Stimulated activated naive CD4-positive, alpha-beta T cell (primary cell): ENCODE data around the gene PRKCZ.
"Not testable (repeated sequence)": the region's sequence is repeated elsewhere in the genome, so short reads cannot be mapped to it uniquely, and the experiment has no call there.

Experiments used
- DNase-seq, 6 experiments: peaks; one replicate each; lab custom pipeline; 2025; lab: John Stamatoyannopoulos, UW

The PRKCZ gene

GRCh38 chr1:2119886-2120285 lies 69.7 kb downstream of the PRKCZ start:
- no peak for DNase-seq

GRCh38 chr1:2121101-2121691 lies 71.0 kb downstream of the PRKCZ start:
- no peak for DNase-seq

GRCh38 chr1:2121794-2122193 lies 71.6 kb downstream of the PRKCZ start:
- DNase-seq: not testable (repeated sequence)

- no peak for DNase-seq
These were observed 74.4 kb downstream of the PRKCZ start for GRCh38 chr1:2124446-2125198.

GRCh38 chr1:2125350-2126211 lies 75.4 kb downstream of the PRKCZ start:
- no peak for DNase-seq

- DNase-seq: peak in 3 of 6 experiments; percentile 9 to 57 (median 36)
These were observed 76.3 kb downstream of the PRKCZ start for GRCh38 chr1:2126331-2127186.

GRCh38 chr1:2127187-2128145 lies 77.3 kb downstream of the PRKCZ start:
- peak in 1 of 6 experiments; percentile 57 for DNase-seq

GRCh38 chr1:2128189-2128901 lies 78.1 kb downstream of the PRKCZ start:
- no peak for DNase-seq

- DNase-seq: no peak
These were observed 79.2 kb downstream of the PRKCZ start for GRCh38 chr1:2129256-2129943.

GRCh38 chr1:2130156-2130555 lies 79.9 kb downstream of the PRKCZ start:
- no peak for DNase-seq

GRCh38 chr1:2130871-2131289 lies 80.7 kb downstream of the PRKCZ start:
- no peak for DNase-seq

- DNase-seq: peak in 3 of 6 experiments; percentile 19 to 51 (median 20)
These were observed 82.2 kb downstream of the PRKCZ start for GRCh38 chr1:2132222-2133038.

- peak; percentile 94 to 98 (median 95) for DNase-seq
These were observed 83.0 kb downstream of the PRKCZ start for GRCh38 chr1:2133039-2133878.

GRCh38 chr1:2133879-2134215 lies 83.6 kb downstream of the PRKCZ start:
- DNase-seq: peak in 1 of 6 experiments; percentile 31

GRCh38 chr1:2134266-2134620 lies 84.0 kb downstream of the PRKCZ start:
- DNase-seq: no peak

- no peak for DNase-seq
These were observed 84.6 kb downstream of the PRKCZ start for GRCh38 chr1:2134621-2135307.

GRCh38 chr1:2135441-2135841 lies 85.2 kb downstream of the PRKCZ start:
- DNase-seq: no peak
